Lower leg skin (tissue), 4 donors: ENCODE results near the gene COL13A1. TPM values are rescaled to one million over a fixed set of nuclear protein-coding genes. Genes with fewer than 3 reads are reported as not detected.

Experiments used
- DNase-seq, 2 donors: peaks; one replicate each; pipeline ENCODE4 v3.0.0-alpha.2; 2019; ENCODE audit warnings: low spot score in 2 of 2
- H3K4me3 ChIP-seq: fragments of 200-600 bp; sonication (generic); 2 replicates; pipeline ENCODE4 v1.5.1; 2017; ENCODE audit warnings: mild to moderate bottlenecking, low read depth; ENCODE audit not compliant: poor library complexity, severe bottlenecking
- CTCF ChIP-seq, 3 donors: fragments of 450-650 bp; IDR thresholded peaks; one replicate each; pipeline ENCODE4 v1.5.1; 2016; ENCODE audit warnings: antibody characterized with exemption in 3 of 3, mild to moderate bottlenecking in 3 of 3, moderate library complexity in 2 of 3
- POLR2A ChIP-seq, 2 donors: fragments of 450-650 bp; IDR thresholded peaks; one replicate each; pipeline ENCODE4 v1.6.1; 2016 to 2017; ENCODE audit warnings: antibody characterized with exemption in 2 of 2, mild to moderate bottlenecking in 1 of 2, moderate library complexity in 1 of 2
- WGBS, 2 donors: methylation state at CpG; one replicate each; pipeline ENCODE4 v1.1.5; 2018; 5-methylcytosine and 5-hydroxymethylcytosine counted together
- intact Hi-C: fragments of 100-400 bp; cut with DNase I; formaldehyde crosslinking; loops from one replicate; pipeline ENCODE4 v1.15.0; 2023; ENCODE audit warnings: low total_unique reads
- total RNA-seq, 4 donors: library from RNA; depleted of rRNA; stranded (reverse); fragments of >200 nt; gene quantifications; one replicate each; pipeline ENCODE4 v1.1.0, GENCODE V29; 2016

The COL13A1 gene
- total RNA-seq, 4 donors from 2014 or later = 0.93 to 2.3 (median 1.3) TPM

DNA sequence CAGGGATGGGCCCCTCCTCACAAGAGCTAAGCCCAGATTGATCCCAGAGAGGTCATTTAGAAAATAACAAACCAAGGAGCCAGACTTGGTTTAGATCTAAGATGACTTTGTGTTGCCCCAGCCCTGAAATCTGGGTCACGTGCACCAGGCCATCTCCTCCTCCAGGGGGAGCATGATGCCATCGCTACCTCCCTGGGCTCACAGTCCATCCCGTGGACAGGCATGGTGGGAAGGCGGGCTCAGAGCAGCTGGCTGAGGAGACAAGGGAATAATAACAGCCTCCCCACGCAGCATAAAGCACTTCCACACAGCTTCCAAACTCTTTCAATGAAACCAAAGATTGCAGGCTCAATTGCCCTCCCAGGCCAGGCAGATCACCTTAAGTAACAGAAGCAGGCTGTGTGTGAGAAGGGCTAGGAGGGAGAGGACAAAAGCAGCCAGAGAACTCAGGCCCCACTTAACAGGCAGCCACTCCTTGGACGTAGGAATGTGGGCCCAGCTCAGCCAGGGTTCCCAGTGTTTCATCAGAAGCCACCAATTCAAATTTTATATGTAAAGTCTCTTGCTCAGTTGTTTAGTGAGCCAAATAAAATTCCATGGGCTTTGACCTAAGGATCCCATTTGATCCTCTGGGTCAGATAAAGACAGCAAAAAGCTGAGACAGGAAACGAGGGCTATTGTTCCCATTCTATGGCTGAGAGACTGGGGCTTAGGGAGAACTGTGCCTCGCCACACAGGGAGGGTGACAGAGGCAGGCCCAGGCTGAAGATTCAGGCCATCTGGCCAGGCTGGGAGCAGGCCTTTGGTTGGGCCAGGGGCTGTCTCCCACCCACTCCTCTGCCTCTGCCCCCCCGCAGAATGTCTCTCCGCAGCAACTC is 100.2 kb downstream of the COL13A1 start:
- 65 to 67% methylated on average over 10 of the region's 10 CpGs for WGBS, 2 donors
- H3K4me3 ChIP-seq = no peak overlapping the region
- intact Hi-C loops = no loop called here
- no peak for DNase-seq
- TF ChIP-seq POLR2A (IDR thresholded peaks at IDR 0.05) (no peak), CTCF (IDR thresholded peaks at IDR 0.05) (no peak)

DNA sequence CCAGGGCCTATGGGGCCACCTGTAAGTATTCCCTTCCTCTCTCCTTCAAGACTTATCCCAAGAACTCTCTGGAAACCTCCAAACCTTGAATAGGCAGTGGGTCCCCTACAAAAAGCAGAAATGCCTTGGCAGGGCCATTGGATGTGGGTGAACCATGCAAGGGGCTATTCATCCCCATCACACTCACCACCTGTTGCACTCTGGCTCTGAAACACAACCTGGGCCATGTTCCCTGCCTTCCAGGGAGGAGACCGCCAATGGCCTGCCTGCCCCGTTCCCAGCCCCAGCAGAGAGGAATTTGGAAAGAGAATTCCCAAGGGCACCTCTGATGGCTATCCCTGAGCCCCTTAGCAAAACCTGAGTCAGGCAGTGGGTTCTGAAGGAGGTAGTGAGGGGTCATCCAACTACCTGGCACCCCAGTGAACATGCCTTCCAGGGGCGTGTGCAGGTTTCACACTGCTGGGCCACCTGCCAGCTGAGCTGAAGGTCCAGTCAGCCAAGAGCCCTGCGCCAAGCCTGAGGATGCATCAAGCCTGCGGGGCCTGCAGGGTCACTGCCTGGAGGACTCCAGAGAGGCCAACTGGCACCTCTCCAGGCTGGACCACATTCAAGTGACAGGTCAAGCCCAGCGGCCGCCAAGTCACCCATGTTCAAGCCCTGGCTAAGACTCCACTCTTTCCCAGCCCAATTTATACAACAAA is 101.3 kb downstream of the COL13A1 start:
- TF ChIP-seq CTCF (IDR thresholded peaks at IDR 0.05) = no peak
- no peak for TF ChIP-seq POLR2A (IDR thresholded peaks at IDR 0.05)
- no peak for DNase-seq
- 54 to 58% methylated on average over 7 of the region's 7 CpGs for WGBS, 2 donors
- H3K4me3 ChIP-seq = no peak overlapping the region
- intact Hi-C loops = no loop called here

DNA sequence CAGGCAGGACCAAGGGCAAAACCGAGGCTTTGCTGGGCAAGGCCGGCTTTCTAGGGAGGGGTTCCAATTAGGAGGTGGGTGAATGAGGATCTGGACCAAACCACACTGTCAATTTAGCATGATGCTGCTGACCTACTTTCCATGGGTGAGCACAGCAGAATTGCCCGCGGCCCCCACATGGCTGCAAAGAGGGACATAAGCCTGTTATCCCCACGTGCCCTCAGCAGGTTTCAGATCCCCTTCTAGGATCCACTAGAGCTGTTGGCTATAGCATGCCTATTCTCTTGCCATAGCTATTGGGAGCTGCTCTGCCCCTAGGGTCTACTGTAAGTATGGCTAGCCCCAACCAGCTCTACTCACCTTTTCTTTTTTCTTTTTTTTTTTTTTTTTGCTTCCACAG is 102.8 kb downstream of the COL13A1 start:
- TF ChIP-seq CTCF (IDR thresholded peaks at IDR 0.05) (no peak), POLR2A (IDR thresholded peaks at IDR 0.05) (no peak)
- H3K4me3 ChIP-seq = no peak overlapping the region
- DNase-seq = no peak
- intact Hi-C loops = no loop called here
- 95 to 98% methylated on average over 5 of the region's 5 CpGs for WGBS, 2 donors

DNA sequence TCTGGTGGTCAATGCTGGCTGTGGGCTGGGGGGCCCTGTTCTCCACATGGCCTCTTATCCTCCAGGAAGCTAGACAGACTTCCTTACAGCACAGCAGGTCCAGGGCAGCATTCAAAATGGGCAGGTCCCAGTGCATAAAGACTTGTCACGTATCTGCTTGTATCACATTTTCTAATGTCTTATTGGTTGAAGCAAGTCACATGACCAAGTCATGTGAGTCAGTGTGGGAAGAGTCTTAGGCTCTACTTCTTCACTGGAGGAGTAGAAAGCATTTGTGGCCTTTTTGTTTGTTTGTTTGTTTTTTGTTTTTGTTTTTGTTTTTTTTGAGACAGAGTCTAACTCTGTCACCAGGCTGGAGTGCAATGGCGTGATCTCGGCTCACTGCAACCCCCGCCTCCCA is 104.7 kb downstream of the COL13A1 start:
- no peak overlapping the region for H3K4me3 ChIP-seq
- 95 to 97% methylated on average over 4 of the region's 4 CpGs for WGBS, 2 donors
- DNase-seq = no peak
- intact Hi-C loops = no loop called here
- TF ChIP-seq POLR2A (IDR thresholded peaks at IDR 0.05) (no peak), CTCF (IDR thresholded peaks at IDR 0.05) (no peak)

DNA sequence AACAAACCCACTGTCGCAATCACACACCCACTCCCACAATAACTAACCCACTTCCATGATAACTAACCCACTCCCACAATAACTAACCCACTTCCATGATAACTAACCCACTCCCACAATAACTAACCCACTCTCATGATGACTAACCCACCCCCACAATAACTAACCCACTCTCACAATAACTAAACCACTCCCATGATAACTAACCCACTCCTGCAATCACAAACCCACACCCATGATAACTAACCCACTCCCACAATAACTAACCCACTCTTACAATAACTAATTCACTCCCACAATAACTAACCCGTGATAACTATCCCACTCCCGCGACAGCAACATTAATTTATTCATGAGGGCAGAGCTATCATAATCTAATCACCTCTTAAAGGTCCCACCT is 105.8 kb downstream of the COL13A1 start:
- H3K4me3 ChIP-seq = no peak overlapping the region
- no peak for DNase-seq
- TF ChIP-seq POLR2A (IDR thresholded peaks at IDR 0.05) (no peak), CTCF (IDR thresholded peaks at IDR 0.05) (no peak)
- intact Hi-C loops = no loop called here
- 93 to 94% methylated on average over 4 of the region's 4 CpGs for WGBS, 2 donors
